HL-60 (cell line): ENCODE results near the gene MAPRE3.

ENCODE experiments used
- DNase-seq, 2 experiments: peaks; one replicate each; pipeline ENCODE4 v3.0.0-alpha.2; 2010 to 2020; ENCODE audit warnings: low read depth in 1 of 2, low spot score in 1 of 2
- H3K27ac ChIP-seq: fragments of 250-450 bp; sonication (Bioruptor Pico); replicated peaks from 2 replicates; pipeline ENCODE4 v1.5.1; 2020; ENCODE audit warnings: mild to moderate bottlenecking, moderate library complexity
- H3K27me3 ChIP-seq: fragments of 250-450 bp; sonication (Bioruptor Pico); 2 replicates; pipeline ENCODE4 v1.5.1; 2021; ENCODE audit warnings: mild to moderate bottlenecking, moderate library complexity; ENCODE audit not compliant: insufficient read depth, poor library complexity, severe bottlenecking
- H3K4me3 ChIP-seq: replicated peaks from 2 replicates; pipeline ENCODE4 v1.5.1; 2011; ENCODE audit warnings: mild to moderate bottlenecking, control low read depth, low read length; ENCODE audit not compliant: insufficient read depth
- GABPA ChIP-seq: IDR thresholded peaks from 2 replicates; pipeline ENCODE4 v1.6.1; 2012; ENCODE audit warnings: low read depth
- POLR2AphosphoS5 ChIP-seq: IDR thresholded peaks from 2 replicates; pipeline ENCODE4 v1.6.1; 2012; ENCODE audit warnings: low read depth
- REST ChIP-seq: IDR thresholded peaks from 2 replicates; pipeline ENCODE4 v1.6.1; 2012; ENCODE audit warnings: low read depth; ENCODE audit not compliant: insufficient replicate concordance
- SPI1 ChIP-seq: IDR thresholded peaks from 2 replicates; pipeline ENCODE4 v1.6.1; 2012; ENCODE audit warnings: low read depth, mild to moderate bottlenecking, borderline replicate concordance
- TF ChIP-seq, protein P1 (sequence below): IDR thresholded peaks from one replicate; pipeline ENCODE4 v1.5.1; 2011; ENCODE audit warnings: low read length, control low read depth, inconsistent platforms; ENCODE audit not compliant: insufficient read depth

MAPRE3 gene

GRCh38 chr2:26986576-26986975 is 16.1 kb downstream of the MAPRE3 start:
- no peak for TF ChIP-seq POLR2AphosphoS5
- no peak for TF ChIP-seq REST
- no peak for TF ChIP-seq GABPA
- TF ChIP-seq, protein P1, sequence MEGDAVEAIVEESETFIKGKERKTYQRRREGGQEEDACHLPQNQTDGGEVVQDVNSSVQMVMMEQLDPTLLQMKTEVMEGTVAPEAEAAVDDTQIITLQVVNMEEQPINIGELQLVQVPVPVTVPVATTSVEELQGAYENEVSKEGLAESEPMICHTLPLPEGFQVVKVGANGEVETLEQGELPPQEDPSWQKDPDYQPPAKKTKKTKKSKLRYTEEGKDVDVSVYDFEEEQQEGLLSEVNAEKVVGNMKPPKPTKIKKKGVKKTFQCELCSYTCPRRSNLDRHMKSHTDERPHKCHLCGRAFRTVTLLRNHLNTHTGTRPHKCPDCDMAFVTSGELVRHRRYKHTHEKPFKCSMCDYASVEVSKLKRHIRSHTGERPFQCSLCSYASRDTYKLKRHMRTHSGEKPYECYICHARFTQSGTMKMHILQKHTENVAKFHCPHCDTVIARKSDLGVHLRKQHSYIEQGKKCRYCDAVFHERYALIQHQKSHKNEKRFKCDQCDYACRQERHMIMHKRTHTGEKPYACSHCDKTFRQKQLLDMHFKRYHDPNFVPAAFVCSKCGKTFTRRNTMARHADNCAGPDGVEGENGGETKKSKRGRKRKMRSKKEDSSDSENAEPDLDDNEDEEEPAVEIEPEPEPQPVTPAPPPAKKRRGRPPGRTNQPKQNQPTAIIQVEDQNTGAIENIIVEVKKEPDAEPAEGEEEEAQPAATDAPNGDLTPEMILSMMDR, result no peak
- no peak for TF ChIP-seq SPI1
- no peaks in the 10 kb centered on the region for H3K27me3 ChIP-seq
- no peak for DNase-seq
- H3K27ac ChIP-seq, result no peak overlapping the region
- no peak overlapping the region for H3K4me3 ChIP-seq

GRCh38 chr2:26988058-26988860 is 17.8 kb downstream of the MAPRE3 start:
- no peak for DNase-seq
- TF ChIP-seq, protein P1, result no peak
- TF ChIP-seq POLR2AphosphoS5, result no peak
- no peak for TF ChIP-seq SPI1
- TF ChIP-seq REST, result no peak
- no peak for TF ChIP-seq GABPA
- no peak overlapping the region for H3K27ac ChIP-seq
- H3K4me3 ChIP-seq, result no peak overlapping the region
- no peaks in the 10 kb centered on the region for H3K27me3 ChIP-seq

- Histone ChIP-seq H3K4me3 (no peak overlapping the region), H3K27me3 (no peaks in the 10 kb centered on the region), H3K27ac (no peak overlapping the region)
- DNase-seq, result no peak
- TF ChIP-seq, protein P1, result no peak
- TF ChIP-seq GABPA (no peak), SPI1 (no peak), POLR2AphosphoS5 (no peak), REST (no peak)
Observed at GRCh38 chr2:26989156-26989555, 18.7 kb downstream of the MAPRE3 start.
